GM18867 (cell line): ENCODE results near the gene ASPDH.

Experiments used
- ATAC-seq: cut with Tn5 transposase; IDR thresholded peaks from one replicate; pipeline ENCODE4 v1.9.1; 2021; ENCODE audit warnings: mild to moderate bottlenecking, moderate library complexity; ENCODE audit not compliant: unreplicated experiment

Gene ASPDH

GRCh38 chr19:50516456-50516855 lies 2.7 kb upstream of the ASPDH start:
- no peak for ATAC-seq

GRCh38 chr19:50515168-50515561 lies 1.5 kb upstream of the ASPDH start:
- ATAC-seq: no peak

DNA sequence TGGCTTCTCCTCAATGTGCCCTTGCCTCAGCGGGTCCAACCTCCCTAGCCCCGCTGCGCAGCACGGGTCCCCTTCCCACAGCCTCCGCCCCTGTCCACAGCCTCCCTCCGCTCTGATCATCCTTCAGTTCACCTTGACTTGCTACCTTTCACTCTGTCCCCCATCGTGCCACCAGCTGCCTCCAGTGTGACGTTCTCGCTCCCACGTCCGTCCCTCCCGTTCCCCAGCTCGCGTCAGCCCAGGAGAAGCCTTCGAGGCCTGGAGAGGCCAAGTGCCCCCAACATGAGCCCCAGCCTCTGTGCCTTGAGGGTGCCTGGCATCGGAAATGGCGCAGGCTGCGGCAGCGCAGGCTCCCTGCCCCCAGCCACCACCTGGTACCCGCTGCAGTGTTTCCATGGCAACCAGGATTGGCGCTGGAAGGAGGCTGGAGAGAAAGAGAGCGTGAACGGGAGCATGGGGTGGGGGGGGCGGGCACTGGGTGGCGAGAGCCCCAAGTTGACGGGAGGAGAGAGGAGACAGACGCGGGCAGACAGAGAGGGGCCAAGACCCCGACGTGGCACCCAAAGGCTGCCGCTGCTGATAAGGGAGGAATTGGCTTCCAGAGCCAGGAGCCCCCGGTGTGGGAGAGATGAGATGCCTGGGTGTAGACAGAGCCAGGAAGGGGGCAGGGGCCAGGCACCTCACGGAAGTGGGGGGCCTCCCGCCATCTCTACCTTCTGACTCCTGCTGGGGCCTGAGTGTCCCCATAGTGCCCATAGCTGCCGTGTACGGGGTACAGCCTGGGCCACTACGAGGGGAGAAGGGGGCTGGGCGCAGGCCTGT lies 844 bp upstream of the ASPDH start:
- no peak for ATAC-seq

DNA sequence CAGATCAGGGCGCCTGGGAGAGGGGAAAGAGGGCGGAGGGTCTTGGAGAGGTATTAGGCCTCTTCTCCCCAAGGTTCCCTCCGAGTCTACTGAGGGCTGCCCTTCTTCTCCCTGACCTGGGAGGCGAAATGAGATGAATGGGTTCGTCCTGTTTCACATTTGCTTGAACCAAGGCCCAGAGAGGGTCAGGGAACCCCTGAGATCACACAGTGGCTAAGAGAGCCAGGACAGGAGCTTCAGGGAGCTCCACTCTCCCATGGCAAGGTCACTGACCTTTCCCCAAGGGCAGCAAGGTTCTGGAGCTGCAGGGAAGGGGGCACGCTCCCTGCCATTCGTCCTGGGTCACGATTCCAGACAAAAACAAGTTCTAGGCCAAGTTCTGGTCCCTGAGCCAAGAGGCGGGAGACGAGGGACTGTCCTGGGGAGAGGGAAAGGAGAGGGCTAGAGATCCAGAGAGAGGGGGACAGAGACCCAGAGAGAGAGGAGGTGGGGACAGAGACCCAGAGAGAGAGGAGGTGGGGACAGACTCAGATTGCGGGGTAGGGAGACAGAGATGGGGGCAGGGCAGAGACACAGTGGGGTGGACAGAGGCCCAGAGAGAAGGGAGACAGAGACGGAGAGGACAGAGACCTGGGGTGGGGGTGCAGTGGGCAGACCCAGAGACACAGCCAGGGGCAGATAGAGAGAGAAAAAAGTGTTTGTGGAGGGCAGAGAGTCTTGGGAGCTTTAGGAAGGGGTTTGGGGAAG lies 541 bp downstream of the ASPDH start:
- no peak for ATAC-seq

DNA sequence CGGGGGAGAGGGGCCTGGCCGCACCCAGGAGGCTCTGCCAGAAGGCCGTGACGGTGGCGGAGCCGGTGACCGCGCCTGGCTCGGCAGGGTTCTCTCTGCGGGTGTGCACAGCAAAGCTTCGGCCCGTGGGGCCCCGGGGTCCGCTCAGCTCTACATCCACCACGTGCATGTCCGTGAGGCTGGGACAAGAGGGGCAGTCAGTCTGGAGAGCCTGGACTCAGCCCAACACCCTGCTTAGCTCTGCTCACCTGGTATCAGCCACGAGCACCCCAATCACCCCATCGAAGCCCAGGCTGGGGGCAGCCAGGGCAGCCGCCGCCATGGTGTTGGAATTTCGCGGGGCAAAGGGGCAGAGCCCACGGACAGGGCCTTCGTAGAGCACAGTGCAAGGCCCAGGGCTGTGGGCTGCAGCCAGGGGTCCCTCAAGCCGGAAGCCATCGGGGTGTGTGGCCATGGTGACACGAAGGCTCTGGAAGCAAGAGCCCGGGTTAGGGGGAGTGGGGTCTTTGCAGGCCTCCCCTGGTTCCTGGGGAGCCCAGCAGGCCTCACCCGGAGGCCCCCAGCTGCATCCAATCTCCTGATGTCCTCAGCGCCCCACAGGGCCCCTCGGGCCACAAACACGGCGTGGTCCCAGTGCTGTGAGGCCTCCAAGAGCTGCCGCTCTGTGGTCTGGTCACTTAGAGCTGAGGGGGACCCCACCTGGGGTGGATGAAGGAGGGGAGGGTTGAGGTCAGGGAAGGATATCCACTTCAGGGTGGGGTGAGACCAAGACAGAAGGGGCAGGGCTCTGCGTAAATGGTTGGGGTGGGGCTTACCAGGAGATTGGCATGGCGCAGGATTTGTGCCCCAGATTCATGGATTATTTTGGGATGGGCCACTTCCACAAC lies 1.4 kb downstream of the ASPDH start:
- ATAC-seq: no peak

DNA sequence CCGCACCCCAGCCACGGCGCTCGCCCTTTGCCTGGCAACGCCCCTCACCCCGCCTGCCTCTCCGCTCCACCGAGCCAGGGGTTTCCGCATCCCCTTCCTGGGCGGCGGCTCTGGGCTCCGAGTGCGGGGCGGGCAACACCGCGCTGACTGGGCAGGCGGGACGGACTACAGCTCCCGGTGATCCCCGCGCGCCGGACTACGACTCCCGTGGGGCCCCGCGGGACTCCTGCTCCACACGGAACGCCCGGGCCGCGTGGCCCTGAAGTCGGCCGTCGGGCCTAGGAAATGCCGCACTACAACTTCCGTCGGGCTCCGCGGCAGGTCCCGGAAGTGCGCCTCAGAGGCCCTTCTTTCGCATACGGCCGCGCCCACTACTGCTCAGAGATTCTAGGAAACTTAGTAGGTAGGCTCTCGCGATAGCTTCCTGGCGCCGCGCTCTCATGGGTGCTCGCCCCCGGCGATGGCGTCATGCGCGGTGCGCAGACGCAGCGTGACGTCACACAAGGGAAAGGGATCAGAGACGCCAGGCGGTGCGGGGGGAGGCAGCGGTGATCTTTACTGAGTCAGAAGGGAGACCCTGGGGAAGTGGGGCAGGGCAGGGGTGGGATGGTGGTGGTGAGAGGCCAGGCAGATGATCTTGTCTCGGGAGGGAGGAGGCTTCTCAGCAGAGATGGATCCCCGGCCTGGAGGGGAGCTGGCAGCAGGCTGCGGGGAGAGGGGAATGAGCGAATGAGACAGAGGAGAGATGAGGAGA lies 2.5 kb downstream of the ASPDH start, which contains the start of gene JOSD2:
TSS of gene JOSD2 (minus strand) at position 123 of the 754 bp plus-strand sequence. CDS start 760 bp downstream, outside the sequence.
- peak; percentile 83 for ATAC-seq

DNA sequence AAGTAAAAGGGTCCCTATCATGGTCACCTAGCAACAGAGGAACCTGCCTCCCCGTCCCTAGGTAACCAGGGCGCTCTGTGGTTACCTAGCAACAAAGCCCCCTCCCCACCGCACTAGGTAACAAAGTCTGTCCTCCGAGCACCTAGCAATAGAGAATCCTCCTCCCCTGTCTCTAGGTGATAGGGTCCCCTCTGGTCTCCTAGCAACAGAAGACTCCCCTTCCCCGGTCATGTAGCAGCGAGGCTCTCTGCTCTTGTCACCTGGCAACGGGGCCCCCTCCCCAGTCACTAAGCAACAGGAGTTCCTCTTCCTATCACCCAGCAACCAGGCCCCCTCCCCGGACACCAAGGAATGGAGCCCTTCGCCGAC lies 3.0 kb downstream of the ASPDH start:
- no peak for ATAC-seq

- no peak for ATAC-seq
Measured at GRCh38 chr19:50510121-50510670, 3.5 kb downstream of the ASPDH start.

- ATAC-seq: no peak
Measured at GRCh38 chr19:50509366-50509765, 4.3 kb downstream of the ASPDH start.

GRCh38 chr19:50508843-50509190 lies 4.9 kb downstream of the ASPDH start:
- ATAC-seq: no peak

DNA sequence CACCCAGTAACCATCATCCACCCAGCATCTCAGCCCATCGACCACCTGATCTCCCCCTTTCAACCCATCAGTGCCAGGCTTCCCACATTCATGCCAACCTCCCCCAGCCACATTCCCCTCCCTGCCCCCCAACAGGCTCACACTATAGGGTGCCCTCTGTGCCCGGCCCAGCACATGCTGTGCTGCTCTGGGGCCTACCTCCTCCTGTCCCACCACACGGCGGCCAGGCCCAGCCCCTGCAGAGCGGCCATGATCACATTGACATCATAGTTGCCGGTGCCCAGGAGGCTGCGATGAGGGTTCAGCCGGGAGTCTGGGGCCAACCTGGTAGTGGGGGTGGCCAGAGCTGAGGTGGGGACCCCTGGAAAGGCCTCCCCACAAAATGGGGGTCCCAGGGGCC lies 6.3 kb downstream of the ASPDH start:
- ATAC-seq: no peak

GRCh38 chr19:50506700-50507099 lies 7.0 kb downstream of the ASPDH start:
- ATAC-seq: no peak

- no peak for ATAC-seq
Measured at GRCh38 chr19:50505856-50506611, 7.7 kb downstream of the ASPDH start.

DNA sequence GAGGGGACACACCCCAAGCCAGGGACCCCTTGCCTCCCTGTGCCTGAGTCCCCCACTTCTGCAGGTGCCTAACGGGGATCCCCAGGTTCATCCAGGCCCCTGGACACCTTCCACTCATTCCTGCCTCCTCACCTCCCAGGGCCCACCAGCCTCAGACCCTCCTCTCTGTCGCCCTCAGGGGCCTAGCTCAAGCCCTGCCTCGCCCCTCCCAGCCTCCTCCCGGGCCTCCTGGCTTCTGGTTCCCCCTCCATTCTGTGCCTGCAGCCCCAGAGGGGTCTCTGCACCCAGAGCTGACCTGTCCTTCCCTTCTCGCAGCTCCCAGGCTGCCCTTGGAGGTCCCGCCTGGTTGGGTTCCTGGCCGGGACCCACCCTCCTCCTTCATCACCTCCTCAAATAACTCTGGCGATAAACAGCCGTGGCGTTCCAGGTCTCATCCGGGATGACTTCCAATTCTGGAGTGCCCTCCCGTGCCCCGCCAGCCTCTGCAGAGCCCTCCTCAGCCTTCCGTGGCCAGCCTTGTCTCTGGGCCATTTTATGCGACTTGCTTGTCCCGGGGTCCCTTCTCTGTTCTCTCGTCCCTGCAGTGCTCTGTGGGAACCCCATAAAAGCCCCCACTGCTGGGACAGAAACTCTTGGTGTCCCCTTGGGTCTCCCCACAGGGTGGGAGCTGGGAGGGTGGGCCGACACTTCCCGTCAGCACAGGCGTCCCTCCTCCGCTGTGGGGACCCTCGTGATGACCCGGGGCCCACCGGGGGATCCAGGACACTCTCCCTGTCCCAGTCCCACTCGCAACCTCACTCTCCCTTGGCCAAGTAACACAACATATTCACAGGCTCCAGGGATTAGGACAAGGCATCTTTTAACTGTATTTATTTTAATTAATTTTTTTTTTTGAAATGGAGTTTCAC lies 11.9 kb downstream of the ASPDH start:
- ATAC-seq: no peak

DNA sequence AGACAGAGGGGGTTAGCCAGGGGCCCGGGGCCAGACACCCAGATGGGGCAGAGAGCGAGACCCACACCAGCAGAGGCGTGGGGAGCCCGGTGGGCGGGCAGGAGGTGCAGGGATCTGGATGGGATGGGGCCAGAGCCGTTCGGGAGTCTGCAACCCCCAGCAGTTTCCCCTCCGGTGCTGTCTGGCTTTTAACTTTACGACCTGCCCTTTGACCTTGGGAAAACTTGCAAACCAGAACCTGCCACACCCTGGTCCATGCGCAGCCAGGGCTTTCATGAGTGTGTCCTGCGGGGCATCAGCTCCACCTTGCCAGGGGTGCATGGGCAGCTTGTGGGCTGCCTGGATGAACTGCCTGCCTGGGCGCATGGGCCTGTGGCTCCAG lies 12.5 kb downstream of the ASPDH start:
- no peak for ATAC-seq

DNA sequence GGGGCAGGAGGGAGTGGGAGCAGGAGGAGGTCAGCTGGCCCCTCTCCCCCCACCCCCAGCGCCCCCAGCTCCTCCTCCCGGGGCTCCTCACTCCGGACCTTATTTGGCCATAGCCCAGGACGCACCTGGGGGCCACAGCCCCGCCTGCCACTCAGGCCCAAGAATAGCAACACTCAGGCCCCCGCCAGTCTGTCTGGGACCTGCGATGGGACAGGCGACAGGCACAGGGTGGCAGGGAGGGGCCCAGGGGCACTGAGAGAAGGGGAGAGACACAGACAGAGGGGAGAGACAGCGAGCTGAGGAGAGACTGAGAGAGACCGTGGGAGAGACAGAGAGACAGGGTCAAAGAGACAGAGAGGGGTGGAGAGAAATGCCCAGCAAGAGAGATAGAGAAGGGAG lies 13.0 kb downstream of the ASPDH start:
- no peak for ATAC-seq

- no peak for ATAC-seq
Measured at GRCh38 chr19:50500060-50500752, 13.5 kb downstream of the ASPDH start.
